Stimulated activated CD4-positive, alpha-beta T cell treated with anti-CD3 and anti-CD28 coated beads, Interleukin-4, amount 100 ng/mL, for 48 hours (primary cell): Measurements from ENCODE around the gene CCDC134.

Experiments used
- DNase-seq, 2 donors: peaks; one replicate each; pipeline ENCODE4 v3.0.0-alpha.2; 2020; ENCODE audit warnings: low read depth in 2 of 2

The CCDC134 gene

DNA sequence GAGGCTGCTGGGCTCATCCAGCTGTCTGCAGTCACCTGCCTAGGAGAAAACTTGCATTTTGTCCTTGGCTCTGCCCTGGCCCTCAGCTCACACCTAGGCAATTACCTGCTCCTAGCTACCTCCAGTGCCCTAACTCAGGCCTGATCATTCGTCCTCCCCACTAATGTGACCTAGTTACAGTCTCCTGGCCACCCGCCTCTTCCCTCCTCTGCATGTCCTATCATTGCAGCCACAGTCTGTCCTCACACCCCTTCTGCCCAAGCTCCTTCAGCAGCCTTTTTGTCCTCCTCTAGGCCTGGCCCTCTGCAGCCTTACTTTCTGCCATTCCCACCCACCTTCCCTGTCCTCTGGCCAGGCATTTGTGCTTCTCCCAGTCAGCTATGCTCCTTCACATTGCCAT is 17.7 kb upstream of the CCDC134 start:
- DNase-seq = no peak

DNA sequence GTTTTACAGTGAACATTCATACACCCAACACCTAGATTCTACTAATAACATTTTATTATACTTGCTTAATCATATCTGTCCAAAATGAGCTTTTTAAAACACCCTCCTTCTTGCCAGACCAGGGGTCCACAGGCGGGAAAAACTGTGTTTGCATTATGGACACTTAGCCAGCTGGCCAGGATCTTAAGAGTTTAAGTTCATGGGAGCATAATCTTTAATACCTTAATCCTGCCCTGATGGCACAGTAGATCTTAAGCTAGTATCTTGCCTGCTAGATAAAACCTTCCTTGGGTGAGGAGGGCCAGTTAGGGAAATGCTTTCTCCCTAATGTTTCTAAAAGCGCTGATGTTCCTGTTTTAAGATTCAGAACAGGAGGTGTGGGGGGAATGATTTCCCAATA is 13.1 kb upstream of the CCDC134 start:
- DNase-seq = no peak

DNA sequence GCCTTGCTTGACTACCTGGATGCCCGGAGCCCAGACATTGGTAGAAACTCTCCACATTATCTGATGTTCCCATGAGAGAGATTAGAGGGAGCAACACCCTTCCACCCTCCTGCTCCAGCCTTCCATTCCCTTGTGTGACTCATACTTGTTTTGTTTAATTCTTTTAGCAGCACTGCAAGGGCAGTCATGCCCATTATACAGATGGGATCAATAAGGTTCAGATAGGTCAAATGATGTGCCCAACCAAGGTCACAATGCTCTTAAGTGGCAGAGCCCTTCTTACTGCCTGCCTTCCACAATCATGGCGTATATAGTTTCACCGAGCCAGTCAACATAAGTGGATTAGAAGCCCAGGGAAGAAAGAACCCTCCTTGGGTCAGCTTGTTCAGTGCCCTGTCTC is 6.6 kb upstream of the CCDC134 start:
- no peak for DNase-seq

DNA sequence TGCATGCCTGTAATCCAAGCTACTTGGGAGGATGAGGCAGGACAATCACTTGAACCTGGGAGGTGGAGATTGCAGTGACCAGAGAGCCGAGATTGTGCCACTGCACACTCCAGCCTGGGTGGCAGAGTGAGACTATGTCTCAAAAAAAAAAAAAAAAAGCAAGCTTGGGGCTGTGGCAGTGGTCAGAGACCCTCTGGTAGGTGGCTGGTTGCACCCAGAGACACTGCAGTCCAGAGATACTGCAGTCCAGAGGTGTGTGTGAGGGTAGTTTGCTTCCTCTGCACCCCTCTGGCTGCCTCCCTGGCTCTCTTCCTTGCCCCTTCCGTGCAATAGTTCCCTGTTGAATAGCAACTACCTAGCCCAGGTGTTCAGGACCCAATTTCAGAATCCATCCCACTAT is 1.7 kb upstream of the CCDC134 start:
- DNase-seq = no peak

DNA sequence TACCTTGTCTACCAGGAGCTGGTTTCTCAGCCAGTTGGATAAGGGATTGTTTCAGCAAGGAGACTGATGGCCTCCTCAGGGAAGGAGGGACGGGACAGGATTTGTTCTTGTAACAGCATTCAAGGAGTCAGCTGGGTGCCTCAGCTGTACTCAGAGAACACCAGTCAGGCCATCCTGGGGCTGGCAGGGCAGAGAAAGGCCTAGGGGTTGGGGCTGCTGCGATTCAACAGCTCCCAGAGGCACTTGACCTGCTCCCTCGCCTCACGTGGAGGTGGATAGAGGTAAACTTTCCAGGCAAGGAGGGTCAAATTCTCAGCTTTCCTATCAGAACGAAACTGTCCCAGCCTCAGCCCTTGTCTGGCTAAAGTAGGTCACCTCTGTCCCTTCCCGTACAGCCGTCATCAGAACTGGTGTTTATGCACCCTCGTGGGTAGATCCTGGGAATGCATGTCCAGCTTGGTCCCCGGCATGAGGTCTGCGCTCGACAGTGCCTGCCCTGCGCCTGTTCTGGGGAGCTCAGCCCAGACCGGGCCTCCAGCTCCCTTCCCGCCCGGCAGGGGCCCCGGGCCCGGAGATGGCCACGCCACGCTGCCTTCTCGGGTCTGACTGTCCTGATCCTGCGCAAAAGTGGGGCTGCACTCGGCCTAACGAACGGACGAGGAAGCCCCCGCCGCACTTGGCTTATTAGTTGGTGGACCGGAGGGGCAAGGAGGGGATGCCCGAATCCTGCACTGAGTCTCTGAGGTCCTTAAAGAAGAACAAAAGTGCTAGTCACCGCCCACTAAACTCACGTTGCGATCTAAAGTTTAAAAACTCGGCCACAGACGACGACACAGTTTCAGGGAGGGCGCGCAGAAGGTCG is 762 bp upstream of the CCDC134 start:
- no peak for DNase-seq

DNA sequence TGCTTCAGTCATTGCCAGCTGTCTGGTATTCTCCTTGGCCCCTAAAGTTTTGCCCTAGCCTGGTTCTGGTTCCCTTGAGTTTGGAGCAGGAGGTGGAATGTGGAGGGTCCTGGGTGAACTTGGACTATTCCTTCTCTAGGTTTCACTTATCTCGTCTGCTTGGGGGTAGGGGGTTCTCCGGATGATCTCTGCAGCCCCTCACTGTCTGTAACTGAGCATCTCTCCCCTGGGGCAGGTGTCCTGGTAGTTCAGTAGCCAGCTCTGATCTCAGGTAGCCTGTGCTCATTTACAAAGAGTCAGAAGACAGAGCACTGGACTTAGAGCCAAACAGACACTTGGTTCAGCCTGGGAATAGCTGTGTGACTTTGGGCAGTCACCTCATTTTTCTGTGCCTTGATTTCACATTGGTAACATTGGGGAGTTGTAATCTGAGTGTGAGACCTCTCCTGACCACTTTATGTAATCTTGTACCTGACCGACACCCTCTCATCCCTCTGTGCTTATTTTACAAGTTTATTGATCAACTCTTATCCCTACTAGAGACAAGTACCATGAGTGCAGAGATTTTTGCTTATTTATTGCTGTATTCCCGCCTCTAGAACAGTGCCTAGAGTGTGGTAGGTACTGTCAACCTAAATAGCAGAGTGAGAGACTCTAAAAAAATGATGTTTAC is 804 bp downstream of the CCDC134 start:
- DNase-seq = no peak

DNA sequence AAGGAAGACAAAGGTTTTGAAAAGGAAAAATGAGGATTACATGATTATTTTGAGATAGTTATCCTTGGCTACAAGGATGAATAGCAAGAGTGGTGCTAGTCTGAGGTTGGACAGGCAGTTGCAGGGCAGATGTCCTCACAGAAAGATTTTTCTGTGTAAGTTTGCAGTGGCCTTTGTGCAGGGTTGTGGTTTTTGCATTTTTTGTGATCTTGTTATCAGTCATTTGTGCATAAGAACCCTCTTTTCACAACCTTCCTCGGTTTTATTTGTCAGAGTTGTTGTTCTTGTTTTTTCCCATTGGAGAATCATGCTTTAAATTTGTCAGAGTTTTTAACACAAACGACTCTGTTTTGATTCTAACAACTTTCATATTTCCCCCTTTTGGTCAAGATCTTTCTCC is 1.4 kb downstream of the CCDC134 start:
- DNase-seq = no peak

DNA sequence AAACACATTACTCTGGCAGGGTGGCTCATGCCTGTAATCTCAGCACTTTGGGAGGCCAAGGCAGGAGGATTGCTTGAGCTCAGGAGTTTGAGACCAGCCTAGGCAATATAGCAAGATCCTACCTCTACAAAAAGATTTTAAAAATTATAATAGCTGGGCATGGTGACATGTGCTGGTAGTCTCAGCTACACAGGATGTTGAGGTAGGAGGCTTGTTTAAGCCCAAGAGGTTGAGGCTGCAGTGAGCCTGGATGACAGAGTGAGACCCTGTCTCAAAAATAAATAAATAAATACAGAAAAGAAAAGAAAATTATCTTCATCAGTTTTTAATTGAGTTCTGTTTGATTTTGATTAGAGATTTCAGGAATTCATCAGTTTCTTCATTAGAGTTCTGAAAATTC is 5.2 kb downstream of the CCDC134 start:
- no peak for DNase-seq

DNA sequence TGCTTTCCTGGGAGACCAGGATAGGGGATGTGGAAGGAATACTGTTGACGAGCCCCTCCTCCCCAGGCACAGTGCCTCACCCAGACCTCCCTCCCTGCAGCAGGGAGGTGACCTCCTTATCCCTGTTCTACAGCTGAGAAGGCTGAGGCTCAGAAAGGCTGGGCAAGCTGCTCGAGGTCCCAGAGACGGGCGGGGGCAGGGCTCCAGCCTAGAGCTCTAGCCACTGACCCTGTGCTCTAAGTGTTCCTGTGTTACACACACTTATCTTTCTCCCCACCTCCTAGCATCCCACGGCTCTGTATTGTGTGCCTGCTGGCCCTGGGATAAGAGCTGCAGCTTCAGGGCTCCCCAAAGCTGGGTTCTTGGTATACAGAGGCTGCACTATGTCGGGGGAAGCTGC is 7.9 kb downstream of the CCDC134 start:
- DNase-seq = no peak

DNA sequence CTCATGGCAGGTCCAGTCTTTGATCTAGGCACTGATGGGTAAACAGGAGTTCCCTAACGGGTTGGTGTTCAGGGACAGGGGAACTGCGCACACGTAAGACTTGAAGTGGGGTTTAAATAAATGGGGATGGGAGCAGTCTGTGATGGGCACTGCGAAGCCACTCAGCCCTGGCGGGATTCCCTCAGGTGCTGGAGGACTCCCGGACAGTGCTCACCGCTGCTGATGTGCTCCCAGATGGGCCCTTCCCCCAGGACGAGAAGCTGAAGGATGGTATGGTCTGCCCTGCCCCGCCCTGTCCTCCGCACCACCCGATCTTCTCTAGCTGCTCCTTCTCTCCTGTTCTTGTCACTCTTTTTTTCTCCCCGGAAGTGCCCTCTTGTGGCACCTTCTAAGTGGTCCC is 9.5 kb downstream of the CCDC134 start:
- DNase-seq = no peak

DNA sequence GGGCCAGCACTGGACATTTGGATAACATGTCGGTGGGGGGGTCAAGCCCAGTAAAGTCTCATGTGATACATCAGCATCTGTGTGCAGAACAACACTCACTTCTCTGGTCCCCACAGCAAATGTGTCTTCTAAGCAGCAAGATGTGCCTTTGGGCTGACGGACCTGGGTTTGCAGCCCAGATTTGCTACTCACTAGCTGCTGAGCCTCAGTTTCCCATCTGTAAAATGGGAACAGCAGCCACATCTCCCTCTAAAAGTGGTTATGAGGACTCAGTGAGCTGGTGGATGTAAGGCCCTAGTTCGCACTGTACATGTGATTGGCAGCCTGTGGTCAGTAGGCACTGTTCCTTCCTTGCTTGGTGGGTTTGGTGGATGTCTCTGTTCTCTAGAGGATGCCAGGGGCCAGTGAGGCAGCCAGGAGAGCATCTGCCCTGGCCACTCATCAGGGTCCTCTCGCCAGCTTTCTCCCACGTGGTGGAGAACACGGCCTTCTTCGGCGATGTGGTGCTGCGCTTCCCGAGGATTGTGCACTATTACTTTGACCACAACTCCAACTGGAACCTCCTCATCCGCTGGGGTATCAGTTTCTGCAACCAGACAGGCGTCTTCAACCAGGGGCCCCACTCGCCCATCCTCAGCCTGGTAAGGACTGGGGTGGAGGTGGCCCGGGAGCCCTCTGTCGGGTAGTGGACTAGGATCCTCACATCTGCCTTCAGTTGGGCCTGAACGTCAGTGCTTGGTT is 12.5 kb downstream of the CCDC134 start:
- DNase-seq = no peak

DNA sequence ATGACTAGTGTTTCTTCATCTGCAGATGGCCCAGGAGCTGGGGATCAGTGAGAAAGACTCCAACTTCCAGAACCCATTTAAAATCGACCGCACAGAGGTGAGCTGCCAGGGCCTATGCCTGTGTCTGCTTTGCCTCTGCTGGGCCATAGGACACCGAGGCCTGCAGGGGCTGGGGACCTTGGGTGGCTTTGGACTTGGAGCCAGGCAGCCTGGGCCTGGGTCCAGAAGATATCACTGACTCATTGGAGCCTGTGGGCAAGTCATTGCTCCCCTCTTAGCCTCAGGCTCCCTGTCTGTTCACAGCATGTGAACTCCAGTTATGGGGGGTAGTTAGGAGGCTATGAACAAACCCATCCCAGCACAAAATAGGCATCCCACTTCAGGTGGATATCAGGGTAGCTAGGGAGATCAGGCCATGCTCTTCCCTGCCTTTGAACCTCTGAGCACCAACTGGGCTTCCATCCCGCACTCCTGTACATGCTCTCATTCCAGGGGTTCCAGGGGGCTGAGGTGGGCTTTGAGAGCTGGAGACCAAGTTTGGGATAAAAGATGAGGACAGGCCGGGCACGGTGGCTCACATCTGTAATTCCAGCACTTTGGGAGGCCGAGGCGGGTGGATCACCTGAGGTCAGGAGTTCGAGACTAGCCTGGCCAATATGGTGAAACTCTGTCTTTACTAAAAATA is 13.4 kb downstream of the CCDC134 start:
- no peak for DNase-seq

DNA sequence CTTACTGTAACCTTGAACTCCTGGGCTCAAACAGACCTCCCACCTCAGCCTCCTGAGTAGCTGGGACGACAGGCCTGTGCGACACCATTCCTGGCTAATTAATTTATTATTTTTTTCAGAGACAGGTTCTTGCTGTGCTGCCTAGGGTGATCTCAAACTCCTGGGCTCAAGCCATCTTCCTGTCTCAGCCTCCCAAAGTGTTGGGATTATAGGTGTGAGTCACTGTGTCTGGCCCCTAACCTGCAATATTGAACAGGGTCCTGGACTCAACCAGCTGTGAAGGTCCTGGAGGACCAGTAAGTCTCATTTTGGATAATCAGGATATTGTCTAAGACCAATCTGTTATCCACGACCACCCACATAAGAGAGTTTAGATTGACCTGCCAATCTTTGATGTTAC is 15.2 kb downstream of the CCDC134 start:
- no peak for DNase-seq

DNA sequence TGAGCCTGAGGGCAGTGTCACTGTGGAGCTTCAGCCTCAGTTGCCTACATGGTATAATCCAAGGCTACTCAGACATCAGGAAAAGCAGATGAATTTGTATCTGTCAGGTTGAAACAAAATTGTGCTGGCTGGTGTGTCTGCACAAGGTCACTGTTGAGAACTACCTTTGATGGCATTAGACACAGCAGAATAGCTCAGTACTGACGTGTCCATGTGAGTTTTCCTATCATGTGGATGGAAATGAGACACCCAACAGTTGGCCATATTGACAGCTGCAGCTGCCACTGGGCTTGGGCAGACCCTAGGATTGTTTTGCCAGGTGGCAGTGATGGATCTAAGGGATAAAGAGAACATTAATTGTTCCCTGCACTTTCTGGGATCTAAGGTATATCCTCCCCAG is 15.8 kb downstream of the CCDC134 start:
- no peak for DNase-seq

DNA sequence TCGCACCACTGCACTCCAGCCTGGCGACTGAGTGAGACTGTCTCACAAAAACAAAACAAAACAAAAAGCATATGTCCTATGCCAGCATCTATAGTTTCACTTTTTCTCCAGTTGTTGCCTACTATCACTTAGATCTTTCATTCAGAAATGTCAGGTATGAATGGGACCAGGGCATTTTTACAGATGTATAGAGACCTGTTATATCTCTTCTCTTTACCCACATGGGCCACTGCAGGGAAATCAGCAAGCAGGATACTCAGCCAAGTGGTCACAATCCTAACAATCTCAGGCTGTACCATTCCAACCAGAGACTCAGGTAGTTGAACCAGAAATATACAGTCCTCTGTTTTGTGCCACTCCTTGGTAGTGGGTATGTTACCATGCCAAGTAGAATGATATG is 16.4 kb downstream of the CCDC134 start:
- no peak for DNase-seq

DNA sequence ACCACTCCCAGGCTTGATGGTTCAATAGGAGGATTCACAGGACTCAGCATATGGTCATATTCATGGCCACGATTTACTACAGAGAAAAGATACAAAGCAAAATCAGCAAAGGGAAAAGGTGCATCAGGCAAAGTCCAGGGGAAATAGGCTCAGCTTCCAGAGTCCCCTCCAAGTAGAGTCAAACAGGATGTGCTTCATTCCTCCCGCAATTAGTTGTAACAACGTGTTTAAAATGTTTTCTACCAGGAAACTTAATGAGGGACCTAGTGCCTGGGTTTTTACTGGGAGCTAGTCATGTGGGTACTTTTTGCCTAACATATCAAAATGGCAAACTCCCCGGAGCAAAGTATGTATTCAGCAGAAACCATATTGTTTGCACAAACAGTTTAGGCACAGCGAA is 17.5 kb downstream of the CCDC134 start:
- no peak for DNase-seq

DNA sequence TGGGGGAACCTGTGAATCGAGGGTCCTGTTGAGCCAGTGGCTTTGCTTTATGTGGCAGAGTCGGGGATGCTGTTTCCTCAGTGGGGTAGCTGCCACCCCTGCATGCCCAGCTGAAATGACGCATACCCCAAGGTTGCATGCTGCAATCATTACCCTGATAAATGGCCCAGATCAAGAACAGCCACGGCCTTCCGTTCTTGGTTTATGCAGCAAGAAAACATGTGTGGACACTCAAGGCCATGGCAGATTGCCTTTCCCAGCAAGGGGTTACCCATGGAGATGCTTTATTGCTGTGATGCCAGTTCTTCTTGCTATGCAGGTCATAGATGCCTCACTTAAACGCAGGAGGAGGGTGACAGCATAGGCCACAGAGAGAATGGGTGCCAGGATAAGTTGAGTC is 18.1 kb downstream of the CCDC134 start:
- no peak for DNase-seq

DNA sequence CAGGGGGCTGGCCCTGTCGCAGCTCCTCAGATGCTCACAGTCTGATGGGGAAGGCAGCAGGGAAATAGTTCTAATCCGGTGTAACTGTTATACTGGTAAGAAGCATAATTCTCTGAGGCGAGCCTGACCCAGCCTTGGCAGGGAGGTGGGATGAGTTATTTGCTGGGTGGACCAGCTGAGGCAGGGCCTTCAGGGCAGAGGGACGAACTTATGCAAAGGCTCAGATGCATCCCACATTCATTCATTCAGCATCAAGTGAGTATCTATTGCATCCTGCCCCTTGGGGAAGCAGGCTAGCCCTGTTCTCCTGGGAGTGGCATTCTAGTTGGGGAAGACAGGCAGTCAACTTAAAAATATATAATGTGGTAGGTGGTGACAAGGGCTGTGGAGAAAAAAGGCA is 18.8 kb downstream of the CCDC134 start:
- DNase-seq = no peak

DNA sequence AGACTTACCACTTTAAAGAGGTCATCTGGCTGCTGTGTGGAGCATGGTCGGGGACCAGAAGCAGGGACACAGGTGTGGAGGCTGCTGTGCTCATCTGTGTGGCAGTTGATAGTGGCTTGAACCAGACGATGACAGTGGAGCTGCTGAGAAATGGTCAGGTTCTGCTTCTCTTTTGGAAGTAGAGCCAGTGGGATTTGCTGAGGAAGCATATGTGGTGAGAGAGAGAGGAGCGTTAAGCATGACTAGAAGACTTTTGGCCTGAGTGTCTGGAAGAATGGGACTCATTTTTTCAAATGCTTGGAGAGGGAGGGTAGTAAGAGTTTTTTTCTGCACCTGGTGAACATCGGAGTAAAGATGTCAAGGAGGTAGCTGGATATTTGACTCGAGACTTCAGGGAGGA is 20.0 kb downstream of the CCDC134 start:
- DNase-seq = no peak

DNA sequence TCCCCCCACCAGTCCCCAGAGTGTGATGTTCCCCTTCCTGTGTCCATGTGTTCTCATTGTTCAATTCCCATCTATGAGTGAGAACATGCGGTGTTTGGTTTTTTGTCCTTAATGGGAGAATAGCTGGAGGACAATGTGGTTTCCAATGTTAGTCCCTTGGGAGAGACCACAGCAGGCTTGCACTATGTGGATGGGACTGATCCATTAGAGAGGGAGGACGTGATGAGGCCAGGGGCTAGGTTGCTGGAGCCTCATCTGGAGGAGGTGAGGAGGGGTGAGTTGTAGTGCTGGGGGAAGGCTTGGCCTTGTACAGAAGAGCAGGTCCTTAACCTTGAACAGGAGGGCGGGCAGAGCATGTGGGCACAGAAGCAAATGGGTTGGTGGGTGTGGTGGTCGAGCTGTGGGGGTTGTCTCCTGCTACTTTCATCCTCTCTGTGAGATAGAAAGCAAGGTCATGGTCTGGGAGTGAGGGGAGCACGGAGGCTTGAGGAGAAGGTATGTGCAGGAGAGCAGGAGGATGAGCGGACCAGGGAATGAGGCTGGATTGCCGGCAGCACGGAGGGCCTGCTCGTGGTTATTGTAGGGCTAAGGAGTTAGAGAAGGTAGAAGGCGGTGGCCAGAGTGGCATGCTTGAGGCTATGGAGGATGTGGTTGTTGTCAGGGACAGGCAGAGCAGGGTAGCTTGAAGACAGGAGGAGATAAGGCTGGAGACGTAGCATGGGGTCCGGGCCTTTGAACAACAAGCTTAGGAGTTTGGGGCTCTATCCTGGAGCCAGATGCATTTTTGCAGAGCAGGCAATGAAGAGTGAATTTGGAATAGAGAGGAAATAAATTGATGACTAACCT is 21.2 kb downstream of the CCDC134 start:
- no peak for DNase-seq

DNA sequence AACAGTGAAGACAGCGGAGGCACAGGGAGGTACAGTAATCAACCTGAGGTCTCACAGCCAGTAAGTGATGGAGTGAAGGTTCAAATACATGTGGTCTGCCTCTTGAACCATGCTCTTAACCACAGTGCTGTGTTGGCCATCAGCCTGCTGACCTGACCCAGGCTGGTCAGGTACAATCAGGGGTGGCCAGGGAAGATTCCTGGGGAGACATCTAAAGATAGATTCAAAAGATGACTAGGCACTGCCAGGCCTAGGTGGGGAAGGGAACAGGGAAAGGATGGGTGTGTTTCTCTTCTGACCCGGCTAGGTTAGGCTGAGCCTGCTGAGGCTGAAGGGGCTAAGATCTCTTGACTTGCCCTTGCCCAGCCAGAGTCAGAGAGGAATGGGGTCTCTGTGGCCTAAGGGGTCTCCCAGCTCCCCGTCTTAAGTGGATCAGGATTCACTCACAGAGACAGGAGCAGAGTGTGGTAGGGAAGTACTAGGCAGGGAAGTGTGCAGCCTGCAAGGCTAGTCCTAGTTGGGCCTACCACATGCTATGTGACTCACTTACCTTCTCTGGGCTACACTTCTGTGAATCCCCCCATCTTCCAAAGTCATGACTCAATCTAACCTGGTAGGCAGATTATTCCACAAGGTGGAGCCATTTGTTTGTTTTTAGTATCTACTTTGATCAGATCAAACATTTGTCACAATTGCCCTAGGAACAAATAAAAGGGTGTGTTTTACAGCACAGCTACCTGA is 22.0 kb downstream of the CCDC134 start:
- DNase-seq = no peak
